Measurements from ENCODE around the gene TEPSIN.
A peak's percentile ranks its signal among the peaks of the same experiment; 100 is the strongest.

Gene TEPSIN

DNA sequence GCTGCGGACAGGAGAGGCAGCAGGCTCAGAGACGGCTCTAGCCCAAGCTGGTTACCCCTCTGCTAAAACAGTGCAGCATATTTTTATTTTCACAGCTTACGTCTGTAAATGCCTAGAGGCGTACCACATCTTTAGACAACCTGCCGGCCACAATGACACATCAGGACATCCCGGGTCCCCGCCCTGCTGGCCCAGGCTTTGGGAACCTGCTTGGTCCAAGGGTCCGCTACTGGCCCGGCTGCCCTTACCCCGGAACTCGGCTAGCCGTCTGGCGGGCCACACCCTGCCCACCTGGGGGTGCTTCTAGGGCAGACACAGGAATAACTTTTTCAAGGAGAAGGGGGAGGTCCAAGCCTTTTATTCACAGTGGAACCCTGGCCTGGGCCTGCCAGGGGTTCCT, 20.4 kb downstream of the TEPSIN start:
- no peak for DNase-seq

DNA sequence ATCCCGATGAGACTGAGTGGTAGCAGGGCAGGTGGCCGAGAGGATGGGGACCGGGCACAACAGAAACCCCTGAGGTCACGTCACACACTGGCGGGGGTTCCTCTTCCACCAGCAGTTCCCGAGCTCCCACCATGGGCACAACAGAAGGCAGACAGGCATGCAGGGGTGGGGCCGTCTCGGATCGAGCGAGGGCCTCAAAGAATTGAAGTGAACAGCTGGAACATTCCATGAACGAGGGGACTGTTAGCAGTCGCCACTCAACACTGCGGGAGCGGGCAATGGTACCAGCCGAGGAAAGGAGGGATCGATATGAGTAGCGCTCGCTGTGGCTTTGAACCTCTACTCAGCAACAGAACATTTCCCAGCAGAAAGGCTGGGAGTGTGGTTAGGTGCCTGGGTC, 21.4 kb downstream of the TEPSIN start:
- no peak for DNase-seq

DNA sequence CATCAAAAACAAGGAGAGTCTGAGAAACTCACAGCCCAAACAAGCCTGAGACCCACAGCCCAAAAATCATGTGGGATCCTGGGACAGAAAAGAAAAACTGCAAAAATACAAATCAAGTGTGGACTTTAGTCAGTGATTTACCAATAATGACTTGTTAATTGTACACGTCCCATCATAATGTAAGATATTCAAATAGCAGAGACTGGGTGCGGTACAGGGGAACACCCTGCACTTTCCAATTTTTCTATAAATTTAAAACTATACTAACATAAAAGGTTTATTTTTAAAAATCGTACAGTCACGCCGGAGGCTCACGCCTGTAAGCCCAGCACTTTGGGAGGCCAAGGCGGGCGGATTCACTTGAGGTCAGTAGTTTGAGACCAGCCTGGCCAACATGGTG, 24.9 kb downstream of the TEPSIN start:
- no peak for DNase-seq

DNA sequence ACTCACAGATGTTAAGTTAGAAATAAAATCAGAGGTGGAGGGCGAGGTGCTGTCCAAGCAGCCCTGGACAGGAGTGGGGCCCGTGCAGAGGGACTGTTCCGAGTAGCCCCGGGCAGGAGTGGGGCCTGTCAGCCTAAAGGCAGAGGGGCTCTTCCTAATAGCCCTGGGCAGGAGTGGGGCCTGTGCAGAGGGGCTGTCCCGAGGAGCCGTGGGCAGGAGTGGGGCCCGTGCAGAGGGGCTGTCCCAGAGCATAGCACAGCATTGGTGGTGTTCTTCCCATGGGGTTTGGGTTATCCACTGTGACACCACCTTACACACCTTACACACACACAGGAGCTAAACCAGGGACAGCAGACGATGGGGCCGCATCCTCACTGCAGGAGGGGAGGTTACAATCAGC, 26.5 kb downstream of the TEPSIN start:
- no peak for DNase-seq

DNA sequence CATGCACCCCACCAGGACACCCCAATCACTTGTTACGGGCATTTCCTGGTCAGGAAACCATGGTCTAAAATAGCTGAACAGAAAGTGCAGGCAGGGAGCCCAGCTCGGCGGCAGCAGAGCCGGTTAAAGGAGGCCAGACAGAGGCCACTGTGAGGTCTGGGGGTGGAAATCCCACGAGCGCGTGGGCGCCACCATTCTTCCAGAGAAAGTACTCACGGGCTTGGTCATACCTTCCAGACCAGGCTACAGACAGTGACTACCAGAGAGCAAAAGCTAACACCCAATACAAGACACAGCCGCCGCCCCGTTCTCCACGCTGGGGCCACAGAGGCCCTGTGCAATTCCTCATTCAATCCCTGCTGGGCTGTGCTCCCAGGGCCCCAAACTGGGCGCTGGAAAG, 28.0 kb downstream of the TEPSIN start:
- no peak for DNase-seq

DNA sequence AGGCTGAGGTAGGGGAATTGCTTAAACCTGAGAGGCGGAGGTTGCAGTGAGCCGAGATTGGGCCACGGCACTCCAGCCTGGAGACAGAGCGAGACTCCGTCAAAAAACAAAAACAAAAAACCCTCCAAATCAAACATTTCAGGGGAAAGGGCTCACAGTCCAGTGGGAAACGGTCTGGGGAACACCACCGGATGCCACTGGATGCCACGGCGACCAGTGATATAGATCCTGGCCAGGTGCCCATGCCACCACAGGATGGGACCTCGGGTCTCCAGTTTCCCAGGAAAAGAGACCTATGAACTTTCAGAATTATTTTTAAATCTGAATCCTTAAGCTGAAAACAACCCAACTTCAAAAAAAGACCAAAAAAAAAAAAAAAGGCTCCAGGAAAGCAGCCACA, 28.4 kb downstream of the TEPSIN start:
- no peak for DNase-seq

DNA sequence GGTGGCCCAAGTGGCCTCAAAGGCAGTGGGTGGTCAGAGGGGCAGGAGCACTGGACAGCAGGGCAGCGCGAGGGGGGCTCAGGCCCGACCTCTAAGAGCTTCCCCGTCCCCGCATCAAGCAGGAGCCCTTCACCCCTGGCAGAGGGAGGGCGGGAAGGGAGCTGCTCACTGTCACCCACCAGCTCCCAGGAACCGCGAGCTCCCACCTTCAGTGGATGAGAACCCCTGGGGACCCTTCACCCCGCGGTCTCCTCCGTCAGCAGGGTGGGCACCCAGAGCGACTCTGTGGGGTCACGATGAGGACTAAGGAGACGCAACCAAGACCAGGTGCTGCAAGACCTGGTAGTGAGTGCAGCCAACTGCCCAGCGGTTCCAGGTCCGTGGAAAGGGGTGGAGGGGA, 29.7 kb downstream of the TEPSIN start:
- DNase-seq: no peak

DNA sequence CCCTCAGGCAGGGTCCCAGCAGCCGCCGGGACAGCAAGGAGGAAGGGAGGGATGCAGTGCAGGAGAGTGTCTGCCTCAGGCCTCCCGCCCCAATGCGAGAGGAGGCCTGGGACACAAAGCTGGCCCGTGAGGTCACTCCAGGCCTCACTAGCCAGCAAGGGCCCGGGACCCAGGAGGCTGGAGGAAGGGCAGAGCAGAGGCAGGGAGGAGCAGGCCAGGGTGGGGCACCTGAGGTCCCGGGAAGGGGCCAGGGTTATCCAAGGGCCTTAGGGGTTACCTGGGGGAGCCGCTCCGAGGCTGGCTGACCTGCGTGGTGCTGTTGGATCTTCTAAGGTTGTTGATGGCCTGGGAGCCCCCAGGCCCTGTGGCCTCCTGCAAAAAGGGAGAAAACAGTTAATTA, 30.2 kb downstream of the TEPSIN start:
- DNase-seq: no peak

DNA sequence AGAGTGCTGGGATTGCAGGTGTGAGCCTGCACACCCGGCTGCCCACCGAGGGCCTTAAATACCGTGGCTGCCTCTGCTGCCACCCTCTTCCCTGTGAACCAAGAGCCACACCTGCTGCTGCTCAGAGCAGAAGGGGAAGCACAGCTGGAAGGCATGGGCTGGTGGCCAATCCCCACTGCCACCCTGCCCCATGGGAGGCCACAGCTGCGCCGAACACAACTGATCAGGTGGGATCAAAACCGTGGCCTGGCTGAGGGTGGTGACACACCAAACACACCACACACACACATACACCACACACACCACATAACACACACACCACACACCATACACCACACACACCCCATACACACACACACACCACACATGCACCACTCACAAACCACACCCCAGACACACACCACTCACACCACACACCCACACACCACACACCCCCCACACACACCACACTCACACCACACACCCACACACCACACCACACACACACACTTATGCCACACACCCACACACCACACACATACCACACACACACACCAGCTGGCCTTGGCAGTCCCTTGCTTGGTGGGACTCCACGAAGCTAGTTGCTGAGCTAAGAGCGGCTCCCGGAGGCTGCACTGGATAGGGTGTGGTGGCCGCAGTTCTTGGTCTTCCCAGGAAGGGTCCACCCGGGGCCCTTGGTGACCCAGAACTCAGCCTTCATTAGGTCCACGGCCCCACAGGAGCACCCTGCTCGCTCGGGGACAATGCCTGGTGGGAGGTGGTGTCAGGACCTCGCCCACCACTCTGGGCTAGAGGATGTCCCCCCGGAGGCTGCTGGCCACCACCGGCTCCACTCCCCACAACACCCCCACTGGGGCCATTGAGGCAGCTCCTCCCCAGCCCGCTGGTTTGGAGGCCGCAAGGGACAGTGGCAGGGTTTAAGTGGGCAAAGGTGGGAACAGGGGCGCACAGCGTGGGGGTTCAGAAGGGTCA, 31.0 kb downstream of the TEPSIN start:
- no peak for DNase-seq

DNA sequence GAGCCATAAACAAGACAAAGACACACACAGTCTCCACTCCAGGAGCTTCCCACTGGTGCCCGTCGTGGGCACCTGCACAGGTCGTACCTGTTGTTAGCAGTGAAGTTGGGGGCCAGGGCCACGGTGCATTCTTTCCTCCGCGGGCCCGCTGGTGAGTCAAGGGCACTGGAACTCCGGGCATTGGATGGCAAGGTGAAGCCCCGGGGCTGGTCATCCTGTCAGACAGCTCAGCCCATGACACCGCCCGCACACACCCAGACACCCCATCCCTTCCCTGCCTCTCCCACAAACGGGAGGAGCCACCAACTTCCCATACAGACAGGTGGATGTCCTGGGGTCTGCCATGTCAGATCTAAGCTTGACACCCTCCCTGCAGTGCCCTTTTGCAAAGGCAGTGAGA, 32.2 kb downstream of the TEPSIN start:
- DNase-seq: no peak

DNA sequence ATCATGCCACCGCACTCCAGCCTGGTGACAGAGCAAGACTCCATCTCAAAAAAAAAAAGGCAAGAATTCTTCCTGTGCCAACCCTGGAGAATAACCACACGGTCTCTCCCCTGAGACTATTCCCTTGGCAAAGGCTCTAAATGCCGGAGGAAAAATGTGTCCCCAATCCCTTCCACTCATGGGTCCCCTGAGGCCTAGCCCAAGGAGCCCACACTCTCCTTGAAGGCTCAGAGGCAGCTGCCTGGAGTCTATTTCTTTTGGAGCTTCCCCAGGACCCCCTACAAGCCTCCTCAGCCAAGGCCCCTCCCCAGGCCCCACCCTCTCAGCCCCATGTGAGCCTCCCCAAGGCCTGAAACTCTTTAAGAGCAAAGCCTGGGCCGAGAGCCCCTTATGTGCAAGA, 32.7 kb downstream of the TEPSIN start:
- DNase-seq: no peak

DNA sequence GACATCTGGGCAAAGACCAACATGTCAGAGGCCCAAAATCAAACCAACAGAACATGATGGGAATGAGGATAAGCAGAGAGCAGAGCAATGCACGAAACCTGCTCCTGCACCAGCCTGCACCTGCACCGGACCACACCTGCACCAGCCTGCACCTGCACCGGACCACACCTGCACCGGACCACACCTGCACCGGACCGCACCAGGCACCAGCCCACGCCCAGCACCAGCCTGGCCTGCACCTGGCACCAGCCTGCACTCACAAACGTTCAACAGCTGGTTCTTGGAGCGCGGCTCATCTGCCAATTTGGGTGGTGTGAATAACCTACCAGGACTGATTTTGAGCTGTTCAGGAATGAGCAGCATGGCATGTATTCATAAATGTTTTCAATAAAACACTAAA, 34.3 kb downstream of the TEPSIN start:
- no peak for DNase-seq

DNA sequence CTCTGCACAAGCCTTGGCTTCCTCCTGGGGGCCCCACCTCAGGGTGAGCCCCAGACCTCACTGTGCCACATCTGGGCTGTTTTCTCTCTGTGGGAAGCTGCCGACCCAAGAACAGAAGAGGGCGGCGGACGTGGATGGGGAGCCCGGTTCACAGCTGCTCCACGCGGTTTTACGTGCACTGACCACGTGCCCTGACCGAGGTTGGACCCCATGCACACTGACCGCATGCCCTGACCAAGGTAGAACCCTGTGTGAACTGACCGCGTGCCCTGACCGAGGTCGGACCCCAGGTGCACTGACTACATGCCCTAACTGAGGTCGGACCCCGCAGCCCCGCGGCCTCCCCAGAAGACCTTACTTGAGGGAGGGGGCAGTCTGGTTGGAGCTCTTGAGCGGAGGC, 35.7 kb downstream of the TEPSIN start:
- no peak for DNase-seq

DNA sequence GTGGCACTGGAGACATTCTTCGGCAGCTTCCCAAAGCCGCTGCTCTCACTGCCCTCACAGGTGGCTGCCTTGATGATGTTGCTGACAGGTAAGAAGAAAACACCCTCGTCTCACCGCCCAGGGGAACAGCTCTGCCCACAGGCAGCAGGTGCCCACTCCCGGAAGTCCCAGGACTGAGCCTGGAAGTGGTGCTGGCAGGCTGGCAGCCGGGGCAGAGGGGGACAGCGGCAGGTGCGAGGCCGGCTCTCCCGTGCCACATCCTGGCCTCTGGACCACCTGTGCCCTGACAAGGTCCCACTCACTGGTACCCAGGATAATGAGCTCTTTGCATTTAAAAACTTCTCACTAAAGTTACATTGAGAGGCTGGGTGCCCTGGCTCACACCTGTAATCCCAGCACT, 36.5 kb downstream of the TEPSIN start:
- DNase-seq: no peak

DNA sequence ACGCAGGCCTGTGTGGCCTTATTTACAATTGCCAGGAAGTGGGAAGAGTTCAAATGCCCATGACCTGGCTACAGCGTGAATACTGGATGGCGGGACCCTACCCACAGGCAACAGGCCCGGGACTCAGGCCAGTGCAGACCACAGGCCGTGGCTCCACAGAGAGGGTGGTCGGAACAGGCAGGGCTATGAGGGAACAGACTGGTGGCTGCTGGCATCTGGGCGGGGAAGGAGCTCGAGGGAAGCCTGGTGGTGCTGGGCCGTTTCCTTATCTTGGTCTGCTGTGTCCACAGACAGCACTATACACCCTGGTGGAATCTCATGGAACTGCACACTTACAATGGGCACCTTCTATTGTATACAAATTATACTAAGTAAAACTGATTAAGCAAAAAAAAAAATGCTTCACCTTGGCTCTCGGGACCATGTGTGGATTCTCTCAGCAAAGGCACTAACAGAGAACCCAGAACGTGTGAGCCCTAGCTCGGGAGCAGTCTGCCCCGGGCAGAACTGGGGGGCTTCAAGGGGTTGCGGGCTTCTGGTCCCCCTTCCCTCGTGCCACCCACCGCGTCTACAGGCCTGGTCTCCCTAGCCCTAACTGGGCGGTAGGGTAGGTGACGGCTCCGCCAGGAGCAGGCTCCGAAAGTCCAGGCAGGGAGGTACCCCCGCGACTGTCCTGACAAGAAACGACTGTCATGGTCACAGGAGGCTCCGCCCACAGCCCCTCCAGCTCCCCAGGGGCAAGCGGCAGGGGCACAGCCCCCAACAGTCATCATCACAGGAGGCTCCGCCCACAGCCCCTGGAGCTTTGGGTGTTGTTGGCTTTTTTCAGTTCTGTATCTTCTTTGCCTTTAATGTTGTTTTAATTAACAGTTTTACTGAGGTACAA, 37.9 kb downstream of the TEPSIN start:
- peak; percentile 33 for DNase-seq

DNA sequence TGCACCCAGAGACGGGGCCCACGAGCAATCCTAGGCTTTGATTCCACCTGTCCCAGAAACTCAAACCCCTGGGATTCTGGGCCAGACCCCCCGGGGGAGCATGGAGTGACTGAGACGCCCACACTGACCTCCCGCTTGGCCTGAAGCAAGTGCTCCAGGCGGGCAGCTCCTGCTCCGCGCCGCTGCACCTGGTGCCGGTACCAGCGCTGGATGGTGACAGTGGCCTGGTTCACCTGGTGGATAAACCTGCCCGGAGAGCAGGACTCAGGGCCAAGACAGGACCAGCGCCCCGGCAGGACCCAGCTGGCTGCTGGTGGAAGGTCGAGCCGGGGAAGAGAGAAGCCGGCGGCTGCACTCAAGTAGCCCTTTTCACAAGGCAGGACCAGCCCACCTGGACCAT, 38.7 kb downstream of the TEPSIN start:
- DNase-seq: no peak

DNA sequence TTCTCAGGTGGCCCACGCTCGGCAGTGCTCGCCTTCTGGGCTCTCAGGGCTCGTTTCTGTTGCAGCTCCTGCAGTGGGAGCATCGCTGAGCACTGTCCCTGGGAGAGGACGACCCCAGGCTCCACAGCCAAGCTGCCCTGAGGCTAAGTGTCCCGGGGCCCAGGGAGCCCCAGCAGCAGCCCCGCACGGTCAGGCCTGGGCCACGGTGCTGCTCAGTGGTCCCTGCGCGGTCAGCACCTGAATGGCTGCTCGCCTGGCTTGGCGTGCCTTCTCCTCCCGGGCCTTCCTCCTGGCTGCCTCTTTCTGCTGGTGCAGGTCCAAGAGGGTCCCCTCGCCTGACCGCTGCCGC, 39.4 kb downstream of the TEPSIN start:
- DNase-seq: no peak

DNA sequence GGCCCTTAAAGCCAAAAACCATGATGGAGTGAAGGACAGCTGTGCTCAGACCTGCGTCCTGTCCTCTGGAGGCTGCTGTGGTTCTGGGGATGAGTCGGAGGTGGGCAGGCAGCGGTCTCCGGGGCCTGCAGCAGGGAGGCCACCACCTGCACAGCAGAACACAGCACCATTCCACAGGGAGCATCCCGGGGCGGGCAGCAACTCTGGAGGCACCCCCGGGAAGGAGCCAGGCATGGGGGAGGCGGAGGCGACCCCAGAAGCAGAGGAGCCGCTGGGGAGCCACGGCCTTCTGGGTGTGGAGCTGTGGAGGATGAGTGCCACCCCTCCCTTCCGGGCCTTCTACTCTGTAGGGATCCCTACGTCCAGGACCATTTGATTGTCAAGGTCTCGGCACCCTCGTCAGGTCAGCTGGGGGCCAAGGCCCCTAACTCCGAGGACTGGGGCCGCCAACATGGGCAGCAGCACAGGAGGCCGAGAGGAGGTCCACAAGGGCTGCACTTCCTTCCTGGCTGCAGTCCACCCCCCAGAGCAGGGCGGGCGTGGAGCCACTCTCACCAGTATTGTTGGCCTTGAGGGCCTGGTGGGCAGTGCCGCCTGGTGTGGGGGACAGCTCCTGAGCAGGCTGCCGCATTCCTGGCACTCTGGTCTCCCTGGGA, 39.9 kb downstream of the TEPSIN start:
- no peak for DNase-seq

DNA sequence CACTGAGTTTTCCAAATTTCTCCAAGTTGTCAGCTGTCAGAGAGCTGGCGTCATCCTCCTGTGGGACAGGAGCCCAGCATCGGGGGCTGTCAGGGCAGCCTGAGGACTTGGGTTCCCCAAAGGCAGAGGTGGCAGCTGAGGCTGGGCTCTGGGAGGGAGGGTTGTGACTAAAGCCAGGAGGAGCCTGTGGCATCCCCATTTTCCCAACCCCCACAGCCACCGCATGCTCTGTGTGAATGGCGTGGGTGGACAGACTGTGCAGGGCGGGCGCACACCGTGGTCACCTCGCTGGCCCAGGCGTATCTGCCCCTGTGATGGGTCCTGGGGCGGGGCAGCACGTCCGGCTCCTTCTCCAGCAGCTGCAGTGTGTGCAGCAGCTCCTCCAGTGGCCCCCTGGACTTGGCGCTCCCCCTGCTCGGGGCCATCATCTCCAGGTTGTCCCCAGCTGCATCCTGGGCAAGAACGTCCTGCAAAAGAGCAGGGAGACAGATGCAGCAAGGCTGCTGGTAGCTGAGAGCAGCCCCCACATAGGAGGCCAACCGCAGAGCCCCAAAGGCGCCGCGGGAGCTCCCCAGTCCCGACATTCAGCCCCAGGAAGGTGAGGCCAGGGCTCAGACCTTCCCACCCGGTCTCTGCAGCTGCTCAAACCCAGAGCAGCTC, 40.9 kb downstream of the TEPSIN start:
- DNase-seq: no peak

DNA sequence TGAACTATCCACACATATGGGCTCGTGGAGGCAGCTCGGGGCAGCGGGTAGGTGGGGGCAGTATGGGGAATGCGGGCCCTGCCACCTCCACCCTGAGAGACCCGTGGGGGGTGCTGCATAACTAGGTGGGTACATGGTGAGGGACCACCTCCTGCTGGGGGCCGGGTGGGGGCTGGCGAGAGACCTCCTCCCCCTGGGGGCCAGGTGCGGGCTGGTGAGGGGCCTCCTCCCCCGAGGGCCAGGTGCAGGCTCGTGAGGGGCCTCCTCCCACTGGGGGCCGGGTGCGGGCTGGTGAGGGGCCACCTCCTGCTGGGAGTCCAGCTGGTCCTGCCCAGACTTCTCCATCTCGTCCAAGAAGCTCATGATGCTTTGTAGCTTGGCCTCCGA, 41.5 kb downstream of the TEPSIN start:
- DNase-seq: no peak

DNA sequence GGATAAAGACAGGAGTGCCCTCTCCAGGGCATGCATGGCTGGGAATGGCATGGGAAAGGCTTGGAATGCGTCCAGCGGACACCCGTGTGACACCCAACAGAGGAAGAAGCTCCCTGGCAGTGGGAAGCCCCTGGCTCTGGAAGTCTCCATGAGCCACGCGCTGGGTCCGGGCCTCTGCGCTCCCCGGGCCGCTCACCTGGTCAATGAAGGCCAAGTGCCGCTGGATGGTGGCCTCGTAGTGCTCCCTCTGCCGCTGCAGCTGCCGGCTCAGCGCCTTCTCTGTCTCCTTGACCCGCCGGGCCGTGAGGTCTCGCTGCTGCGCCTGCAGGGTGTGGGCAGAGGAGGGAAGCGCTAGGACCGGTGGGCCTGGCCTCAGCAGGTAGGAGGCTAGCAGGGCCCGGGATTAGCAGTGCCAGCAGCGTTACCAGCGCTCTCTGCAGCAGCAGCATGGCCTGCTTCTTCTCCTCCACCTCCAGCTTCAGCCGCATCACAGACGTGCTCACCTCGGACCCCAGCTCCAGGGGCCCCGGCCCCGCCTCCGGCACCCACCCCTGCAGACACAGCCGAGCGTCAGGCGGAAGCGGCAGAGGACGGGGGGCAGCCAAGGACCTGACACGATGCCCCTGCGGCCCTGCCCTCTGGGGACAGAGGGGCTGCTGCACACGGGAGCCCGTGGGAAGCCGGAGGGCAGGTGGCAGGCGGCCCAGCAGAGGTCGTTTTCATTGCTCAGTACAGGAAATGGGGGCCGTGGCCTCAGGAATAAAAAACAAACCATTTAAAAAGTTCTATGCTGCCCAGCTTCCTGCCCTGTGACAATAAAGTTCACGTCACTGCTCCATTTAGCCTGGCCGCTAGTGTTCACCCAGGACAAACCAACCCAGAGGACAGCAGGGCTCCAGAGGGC, 42.1 kb downstream of the TEPSIN start:
- no peak for DNase-seq

DNA sequence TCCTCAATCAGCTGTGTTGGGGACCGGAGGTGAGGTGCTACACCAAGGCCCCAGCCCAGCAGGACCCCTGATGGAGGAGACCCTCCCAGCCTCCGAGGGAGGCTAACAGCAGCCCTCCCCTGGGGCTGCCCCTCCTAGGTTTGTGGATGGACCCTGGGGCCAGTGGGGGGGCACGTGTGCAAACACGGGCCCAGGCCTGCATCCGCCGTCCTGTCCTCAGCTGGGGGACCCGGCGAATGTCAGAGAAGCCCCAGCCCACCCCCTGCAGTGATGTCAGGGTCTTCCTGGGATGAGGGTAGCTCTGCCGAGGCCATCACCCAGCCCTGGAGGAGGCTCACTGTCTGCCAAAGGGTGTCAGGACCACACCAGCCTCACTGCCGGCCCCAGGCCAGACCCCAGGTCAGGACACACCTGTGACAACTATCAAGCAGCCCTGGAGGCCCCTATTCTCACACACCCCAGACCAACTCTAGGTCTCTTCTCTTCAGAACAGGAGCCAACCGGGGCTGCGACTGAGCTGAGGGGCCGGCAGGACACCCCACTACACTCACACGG, 42.8 kb downstream of the TEPSIN start:
- no peak for DNase-seq
